Endothelial cell (in vitro differentiated cells): ENCODE data around the gene PDZD2. TPM values are rescaled to one million over a fixed set of nuclear protein-coding genes. Genes with fewer than 3 reads are reported as not detected.
A peak's percentile ranks its signal among the peaks of the same experiment; 100 is the strongest.

Source experiments
- DNase-seq: peaks from one replicate; pipeline ENCODE4 v3.0.0; 2021; ENCODE audit warnings: low spot score
- H3K27ac Mint-ChIP-seq: one replicate; pipeline ENCODE4 v1.8.0; 2021; ENCODE audit warnings: mixed read lengths, inconsistent platforms; ENCODE audit not compliant: unreplicated experiment
- H3K27me3 Mint-ChIP-seq: one replicate; pipeline ENCODE4 v1.8.0; 2021; ENCODE audit warnings: mild to moderate bottlenecking, moderate library complexity, mixed read lengths, inconsistent platforms; ENCODE audit not compliant: unreplicated experiment
- H3K36me3 Mint-ChIP-seq: one replicate; pipeline ENCODE4 v1.8.0; 2021; ENCODE audit warnings: mild to moderate bottlenecking, low read depth, mixed read lengths, inconsistent platforms; ENCODE audit not compliant: unreplicated experiment
- H3K4me1 Mint-ChIP-seq: one replicate; pipeline ENCODE4 v1.8.0; 2021; ENCODE audit warnings: mild to moderate bottlenecking, mixed read lengths, inconsistent platforms; ENCODE audit not compliant: unreplicated experiment
- H3K4me3 Mint-ChIP-seq: one replicate; pipeline ENCODE4 v1.8.0; 2021; ENCODE audit warnings: mild to moderate bottlenecking, mixed read lengths, inconsistent platforms; ENCODE audit not compliant: unreplicated experiment
- H3K9me3 Mint-ChIP-seq: one replicate; pipeline ENCODE4 v1.8.0; 2021; ENCODE audit warnings: mixed read lengths, inconsistent platforms; ENCODE audit not compliant: unreplicated experiment
- total RNA-seq: library from RNA; stranded (reverse); fragmentation: NEBNext Ultra II Directional; extraction: Animal tissue kit (Norgen Biotek cat#: 25700); gene quantifications from one replicate; pipeline ENCODE4 v1.2.1, GENCODE V29; 2021; ENCODE audit not compliant: unreplicated experiment
- TF ChIP-seq, protein P1 (sequence below): fragments of 200-600 bp; sonication (generic); IDR thresholded peaks from one replicate; pipeline ENCODE4 v1.5.0; 2021; ENCODE audit warnings: antibody characterized with exemption; ENCODE audit not compliant: unreplicated experiment

The PDZD2 gene
- total RNA-seq, 1 donor from 2014 or later = 71.1 TPM

DNA sequence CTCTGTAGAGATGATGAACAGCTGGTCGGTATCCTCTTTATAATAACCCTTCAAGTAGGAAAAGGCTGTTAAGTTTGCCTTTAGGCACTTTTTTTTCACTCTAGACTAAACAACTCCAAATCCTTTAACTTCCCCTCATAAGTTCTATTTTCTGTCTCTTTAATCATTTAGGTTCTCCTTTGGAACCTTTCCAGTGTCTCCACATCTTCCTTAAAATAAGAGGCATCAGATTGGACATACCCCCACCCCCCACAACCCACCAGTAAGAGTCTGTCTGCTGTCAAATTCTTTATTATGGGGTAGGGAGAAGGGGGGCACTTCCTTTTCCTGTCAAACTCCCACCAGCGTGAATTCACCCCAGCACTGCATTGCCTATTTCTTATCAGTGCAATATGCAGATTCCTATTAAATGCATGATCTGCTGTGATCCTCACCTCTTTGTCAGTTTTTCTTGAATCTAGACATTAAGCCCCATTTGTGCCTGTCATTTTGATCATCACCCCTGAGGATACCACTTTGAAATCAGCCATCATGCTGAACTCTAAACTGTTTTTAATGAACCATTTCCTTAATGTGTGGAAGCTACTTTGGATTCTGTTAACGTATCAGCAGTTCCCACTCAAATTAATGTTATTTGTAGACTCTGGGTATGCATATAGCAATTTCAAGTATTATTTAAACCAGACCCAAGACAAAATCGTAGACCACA lies 212.2 kb downstream of the PDZD2 start:
- no peaks in the 10 kb centered on the region for H3K9me3 Mint-ChIP-seq
- peaks cover 57% of the 10 kb centered on the region for H3K4me1 Mint-ChIP-seq
- H3K27me3 Mint-ChIP-seq = peaks cover 9% of the 10 kb centered on the region
- TF ChIP-seq, protein P1, sequence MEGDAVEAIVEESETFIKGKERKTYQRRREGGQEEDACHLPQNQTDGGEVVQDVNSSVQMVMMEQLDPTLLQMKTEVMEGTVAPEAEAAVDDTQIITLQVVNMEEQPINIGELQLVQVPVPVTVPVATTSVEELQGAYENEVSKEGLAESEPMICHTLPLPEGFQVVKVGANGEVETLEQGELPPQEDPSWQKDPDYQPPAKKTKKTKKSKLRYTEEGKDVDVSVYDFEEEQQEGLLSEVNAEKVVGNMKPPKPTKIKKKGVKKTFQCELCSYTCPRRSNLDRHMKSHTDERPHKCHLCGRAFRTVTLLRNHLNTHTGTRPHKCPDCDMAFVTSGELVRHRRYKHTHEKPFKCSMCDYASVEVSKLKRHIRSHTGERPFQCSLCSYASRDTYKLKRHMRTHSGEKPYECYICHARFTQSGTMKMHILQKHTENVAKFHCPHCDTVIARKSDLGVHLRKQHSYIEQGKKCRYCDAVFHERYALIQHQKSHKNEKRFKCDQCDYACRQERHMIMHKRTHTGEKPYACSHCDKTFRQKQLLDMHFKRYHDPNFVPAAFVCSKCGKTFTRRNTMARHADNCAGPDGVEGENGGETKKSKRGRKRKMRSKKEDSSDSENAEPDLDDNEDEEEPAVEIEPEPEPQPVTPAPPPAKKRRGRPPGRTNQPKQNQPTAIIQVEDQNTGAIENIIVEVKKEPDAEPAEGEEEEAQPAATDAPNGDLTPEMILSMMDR = no peak
- no peak overlapping the region for H3K27ac Mint-ChIP-seq
- no peak overlapping the region for H3K4me3 Mint-ChIP-seq
- no peak for DNase-seq
- peaks cover 6% of the 10 kb centered on the region for H3K36me3 Mint-ChIP-seq

DNA sequence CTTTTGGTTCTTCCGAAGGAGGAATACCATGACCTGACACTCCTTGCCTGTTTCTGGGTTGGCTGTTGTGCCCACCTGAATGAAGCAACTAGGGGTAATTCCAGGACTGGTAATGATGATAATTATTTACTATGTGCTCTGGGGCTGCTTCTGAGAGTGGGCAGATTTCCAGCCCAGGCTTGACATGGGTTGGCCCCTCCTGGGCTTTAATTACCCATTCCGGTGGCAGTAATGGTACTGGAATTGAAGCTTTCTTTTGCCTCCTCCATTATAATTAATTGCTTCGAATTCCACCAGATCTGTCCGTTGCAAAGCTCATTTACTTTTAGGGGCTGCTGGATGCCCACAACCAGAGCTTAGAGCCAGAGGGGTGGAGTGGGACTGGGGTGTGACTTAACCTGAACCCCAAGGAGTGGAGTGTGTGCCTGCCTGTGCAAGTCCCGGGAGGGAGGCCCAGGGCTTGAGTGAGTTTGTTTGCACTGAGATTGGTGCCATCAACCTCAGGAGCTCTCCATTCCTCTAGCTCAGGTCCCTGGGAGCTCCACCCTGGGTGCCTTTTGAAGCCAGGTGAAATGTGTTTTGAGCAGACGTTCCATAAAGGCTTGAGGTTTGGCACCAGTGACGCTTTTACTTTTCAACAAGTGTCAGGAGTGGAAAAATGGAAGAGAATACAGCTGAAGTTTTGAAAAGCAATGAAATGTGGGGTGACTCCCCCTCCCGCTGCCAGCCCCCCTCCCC lies 214.6 kb downstream of the PDZD2 start:
- Mint-ChIP-seq H3K9me3 (no peaks in the 10 kb centered on the region), H3K4me1 (peaks cover 54% of the 10 kb centered on the region), H3K4me3 (peak overlapping the region; percentile 90), H3K27me3 (peaks cover 9% of the 10 kb centered on the region), H3K36me3 (peaks cover 24% of the 10 kb centered on the region), H3K27ac (peak overlapping the region; percentile 93)
- no peak for DNase-seq
- TF ChIP-seq, protein P1 = no peak

DNA sequence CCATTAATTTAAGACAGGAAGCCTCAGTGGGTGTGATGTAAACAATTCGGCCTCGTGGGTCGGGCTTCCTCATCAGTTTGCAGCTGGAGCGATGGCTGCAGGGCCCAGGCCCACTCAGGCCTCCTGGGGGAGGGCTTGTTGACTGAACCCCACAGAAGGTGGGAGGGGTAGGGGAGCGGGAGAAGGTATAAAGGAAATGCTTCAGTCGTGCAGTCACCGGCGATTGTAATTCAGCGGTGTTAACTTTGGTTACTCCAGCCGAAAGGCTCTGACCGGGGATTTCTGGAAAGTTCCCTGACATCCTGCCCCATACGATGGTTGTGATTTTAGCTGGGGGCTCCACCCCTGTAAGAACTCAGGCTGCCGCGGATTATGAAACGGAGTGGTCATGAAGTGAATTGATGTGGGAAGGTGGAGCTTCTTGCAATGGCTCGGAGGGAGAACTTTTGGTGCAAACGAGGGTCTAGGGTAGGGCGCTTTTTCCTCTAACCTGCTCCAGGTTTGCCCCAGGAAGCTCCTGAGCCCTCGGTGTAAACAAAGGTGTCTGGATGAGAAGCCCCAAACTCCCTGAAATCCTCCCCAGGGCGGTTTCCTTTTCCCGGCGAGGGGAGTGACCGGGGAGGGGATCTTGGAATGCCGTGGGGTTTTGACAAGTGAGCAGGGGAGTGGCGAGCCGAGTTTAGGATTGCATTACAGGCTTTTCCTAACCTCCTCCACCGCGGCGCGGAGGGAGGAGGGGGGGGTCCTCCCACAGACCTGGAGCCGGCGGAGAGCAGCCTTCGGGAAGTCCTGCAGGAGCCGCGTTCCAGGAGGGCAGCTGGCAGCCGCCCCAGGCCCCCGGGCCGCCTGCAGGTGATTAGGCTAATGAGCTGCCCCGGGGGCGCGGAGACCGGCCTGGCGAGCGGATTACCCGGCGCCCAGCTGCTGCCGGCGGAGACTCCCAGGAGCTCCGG lies 215.5 kb downstream of the PDZD2 start:
- peak overlapping the region; percentile 99 for H3K4me3 Mint-ChIP-seq
- peak; percentile 62 for DNase-seq
- peaks cover 33% of the 10 kb centered on the region for H3K36me3 Mint-ChIP-seq
- peaks cover 6% of the 10 kb centered on the region for H3K9me3 Mint-ChIP-seq
- TF ChIP-seq, protein P1 = no peak
- H3K4me1 Mint-ChIP-seq = peaks cover 57% of the 10 kb centered on the region
- peak overlapping the region; percentile 93 for H3K27ac Mint-ChIP-seq
- peaks cover 15% of the 10 kb centered on the region for H3K27me3 Mint-ChIP-seq

DNA sequence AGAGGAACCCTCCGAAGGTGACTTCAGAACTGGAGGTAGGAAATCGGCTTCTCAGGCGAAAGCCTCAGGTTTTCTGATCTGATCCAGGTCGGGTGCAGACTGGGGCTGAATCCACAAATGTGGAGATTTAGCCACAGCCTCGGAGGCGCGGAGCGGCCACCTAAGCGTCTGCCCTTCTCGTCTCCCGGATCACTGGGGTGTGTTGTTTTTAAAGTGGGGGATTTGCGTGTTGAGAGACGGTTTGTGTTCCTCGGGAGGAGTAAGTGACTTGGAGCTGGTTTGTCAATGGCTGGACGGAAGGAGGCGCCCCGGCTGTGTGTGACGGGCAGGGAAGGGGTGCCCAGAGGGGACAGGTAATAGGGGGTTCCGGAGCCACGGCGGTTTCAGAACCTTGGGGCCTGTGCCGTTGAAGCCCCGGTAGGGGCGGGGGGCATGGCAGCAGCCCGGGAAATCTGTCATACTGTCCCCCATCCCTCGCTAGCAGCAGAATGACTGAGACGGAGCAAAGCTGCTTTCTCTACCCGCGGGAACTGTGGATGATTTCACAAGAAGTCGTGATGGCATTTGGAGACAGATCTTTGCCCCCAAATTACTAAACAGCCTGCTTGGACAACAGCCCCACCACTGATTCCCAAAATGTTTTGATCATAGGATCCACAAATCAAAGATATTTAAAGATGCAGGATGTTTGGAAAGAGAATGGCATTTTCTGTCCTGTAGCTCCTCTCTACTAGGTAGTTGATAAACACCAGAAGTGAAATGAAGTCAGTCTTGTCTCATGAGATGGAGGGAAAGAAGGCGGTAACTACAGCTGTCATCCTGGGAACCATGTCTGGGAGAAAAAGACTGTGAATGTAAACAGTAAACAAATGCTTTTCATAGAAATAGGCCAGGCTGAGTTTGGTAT lies 216.5 kb downstream of the PDZD2 start:
- Mint-ChIP-seq H3K4me3 (peak overlapping the region; percentile 99), H3K36me3 (peaks cover 42% of the 10 kb centered on the region), H3K27me3 (peaks cover 16% of the 10 kb centered on the region), H3K4me1 (peaks cover 66% of the 10 kb centered on the region), H3K9me3 (peaks cover 8% of the 10 kb centered on the region), H3K27ac (peak overlapping the region; percentile 92)
- DNase-seq = peak; percentile 31
- TF ChIP-seq, protein P1 = no peak
